ENCODE results near the gene TP53INP2.
"Not testable (repeated sequence)": the region's sequence is repeated elsewhere in the genome, so short reads cannot be mapped to it uniquely, and the experiment has no call there.

TP53INP2 gene

DNA sequence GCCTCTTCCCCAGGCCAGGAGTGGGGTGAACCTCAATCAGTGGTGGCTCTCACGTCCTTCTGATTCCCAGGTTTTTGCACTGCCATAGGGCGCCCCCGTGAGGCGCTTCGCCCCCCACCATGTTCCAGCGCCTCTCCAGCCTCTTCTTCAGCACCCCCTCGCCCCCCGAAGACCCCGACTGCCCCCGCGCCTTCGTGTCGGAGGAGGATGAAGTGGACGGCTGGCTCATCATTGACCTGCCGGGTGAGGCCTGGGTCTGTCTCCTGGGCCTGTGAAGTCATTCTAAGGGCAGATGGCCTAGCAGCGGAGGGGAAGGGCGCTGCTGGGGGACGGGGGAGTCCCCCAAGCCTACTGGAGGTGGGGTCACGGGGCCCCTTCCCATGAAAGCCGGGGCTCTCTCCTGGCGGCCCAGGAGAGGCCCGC lies 4.5 kb downstream of the TP53INP2 start:
- H3K9me3 Mint-ChIP-seq, result no peaks in the 10 kb centered on the region
- peaks cover 28% of the 10 kb centered on the region for H3K4me1 Mint-ChIP-seq
- no peaks in the 10 kb centered on the region for H3K27me3 Mint-ChIP-seq
- no peak for ATAC-seq (replicated peaks; ENCODE audit: extremely low read depth, poor library complexity, severe bottlenecking)
- H3K4me3 Mint-ChIP-seq, result peak overlapping the region; percentile 83
- H3K27ac Mint-ChIP-seq (ENCODE audit: low read depth), result peak overlapping the region; percentile 87
- DNase-seq (ENCODE audit: low spot score in 2 of 2), result peak in 1 of 2 donors; percentile 41
- H3K36me3 Mint-ChIP-seq (ENCODE audit: insufficient read depth), result peaks cover 59% of the 10 kb centered on the region

DNA sequence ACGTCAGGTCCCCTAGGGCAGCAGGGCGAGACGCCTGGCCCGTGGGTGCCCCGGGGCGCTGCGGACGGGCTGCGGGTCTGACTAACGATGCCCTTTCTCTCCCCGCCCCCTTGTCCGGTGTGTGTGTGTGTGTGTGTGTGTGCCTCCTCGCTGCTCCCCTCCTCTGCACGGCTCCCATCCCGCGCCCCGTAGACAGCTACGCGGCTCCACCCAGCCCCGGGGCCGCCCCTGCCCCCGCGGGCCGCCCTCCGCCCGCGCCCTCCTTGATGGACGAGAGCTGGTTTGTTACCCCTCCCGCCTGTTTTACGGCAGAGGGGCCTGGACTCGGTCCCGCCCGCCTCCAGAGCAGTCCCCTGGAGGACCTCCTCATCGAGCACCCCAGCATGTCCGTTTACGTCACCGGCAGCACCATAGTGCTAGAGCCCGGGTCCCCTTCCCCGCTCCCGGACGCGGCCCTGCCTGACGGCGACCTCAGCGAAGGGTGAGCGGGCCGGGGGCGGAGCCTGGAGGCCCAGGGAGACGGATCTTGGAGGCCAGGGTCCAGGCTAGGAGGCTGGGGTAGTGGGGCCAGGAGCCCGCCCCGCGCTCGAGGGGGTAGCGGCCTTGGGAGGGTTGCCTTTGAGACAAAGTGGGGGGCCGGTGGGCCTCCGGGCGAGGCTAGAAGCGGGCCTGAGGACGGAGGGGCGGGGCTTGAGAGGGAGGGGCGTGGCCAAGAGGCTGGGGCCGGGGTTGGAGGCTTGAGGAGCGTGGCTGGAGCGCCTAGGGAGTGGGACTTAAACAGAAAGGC lies 5.1 kb downstream of the TP53INP2 start:
- peak overlapping the region; percentile 87 for H3K27ac Mint-ChIP-seq (ENCODE audit: low read depth)
- H3K27me3 Mint-ChIP-seq, result no peaks in the 10 kb centered on the region
- ATAC-seq (replicated peaks; ENCODE audit: extremely low read depth, poor library complexity, severe bottlenecking) (peak; percentile 57), DNase-seq (ENCODE audit: low spot score in 2 of 2) (peak; percentile 78 to 80)
- peaks cover 58% of the 10 kb centered on the region for H3K36me3 Mint-ChIP-seq (ENCODE audit: insufficient read depth)
- H3K4me1 Mint-ChIP-seq, result peaks cover 24% of the 10 kb centered on the region
- H3K9me3 Mint-ChIP-seq, result no peaks in the 10 kb centered on the region
- peak overlapping the region; percentile 83 for H3K4me3 Mint-ChIP-seq

DNA sequence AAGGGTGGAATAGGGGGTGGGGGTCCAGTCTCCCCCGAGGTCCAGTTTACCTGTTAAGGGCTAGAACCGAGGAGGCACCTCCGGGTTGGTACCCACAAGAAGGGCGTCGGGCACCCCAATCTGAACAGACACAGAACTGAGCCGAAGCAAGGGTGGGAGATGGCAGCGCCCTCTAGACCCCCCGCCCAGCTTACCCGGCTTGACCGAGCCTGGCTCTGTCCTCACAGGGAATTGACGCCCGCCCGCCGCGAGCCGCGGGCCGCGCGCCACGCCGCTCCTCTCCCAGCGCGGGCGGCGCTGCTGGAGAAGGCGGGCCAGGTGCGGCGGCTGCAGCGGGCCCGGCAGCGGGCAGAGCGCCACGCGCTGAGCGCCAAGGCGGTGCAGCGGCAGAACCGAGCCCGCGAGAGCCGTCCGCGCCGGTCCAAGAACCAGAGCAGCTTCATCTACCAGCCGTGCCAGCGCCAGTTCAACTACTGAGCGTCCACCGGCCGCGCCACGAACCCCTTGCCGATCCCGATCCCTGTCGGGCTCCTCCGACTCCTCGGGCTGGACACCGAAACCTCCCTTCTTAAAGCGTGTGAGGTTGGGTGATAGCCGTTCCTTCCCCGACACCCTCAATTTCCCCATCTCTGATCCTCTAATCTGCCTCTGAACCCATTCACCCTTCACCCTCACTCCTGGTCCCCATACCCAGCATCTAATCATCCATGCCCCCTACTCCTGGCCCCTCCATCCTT lies 5.9 kb downstream of the TP53INP2 start:
- H3K4me3 Mint-ChIP-seq, result peak overlapping the region; percentile 83
- peaks cover 51% of the 10 kb centered on the region for H3K36me3 Mint-ChIP-seq (ENCODE audit: insufficient read depth)
- no peaks in the 10 kb centered on the region for H3K9me3 Mint-ChIP-seq
- peaks cover 18% of the 10 kb centered on the region for H3K4me1 Mint-ChIP-seq
- DNase-seq (ENCODE audit: low spot score in 2 of 2), result no peak
- peak; percentile 33 for ATAC-seq (replicated peaks; ENCODE audit: extremely low read depth, poor library complexity, severe bottlenecking)
- no peaks in the 10 kb centered on the region for H3K27me3 Mint-ChIP-seq
- H3K27ac Mint-ChIP-seq (ENCODE audit: low read depth), result peak overlapping the region; percentile 87

DNA sequence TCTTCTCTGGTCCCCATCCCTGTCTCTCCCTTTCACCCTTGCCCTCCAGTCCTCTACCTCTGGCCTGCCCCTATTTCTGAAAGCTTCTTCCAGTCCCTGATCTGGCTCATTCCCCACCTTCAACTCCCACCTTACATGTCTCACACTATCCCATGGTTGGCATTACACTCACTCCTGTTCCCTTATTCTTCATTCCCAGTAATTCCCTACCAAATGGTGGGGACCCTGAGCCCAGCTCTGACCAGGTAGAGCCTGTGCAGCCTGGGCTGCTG lies 6.4 kb downstream of the TP53INP2 start:
- Mint-ChIP-seq H3K27ac (ENCODE audit: low read depth) (peak overlapping the region; percentile 87), H3K36me3 (ENCODE audit: insufficient read depth) (peaks cover 51% of the 10 kb centered on the region), H3K9me3 (no peaks in the 10 kb centered on the region)

DNA sequence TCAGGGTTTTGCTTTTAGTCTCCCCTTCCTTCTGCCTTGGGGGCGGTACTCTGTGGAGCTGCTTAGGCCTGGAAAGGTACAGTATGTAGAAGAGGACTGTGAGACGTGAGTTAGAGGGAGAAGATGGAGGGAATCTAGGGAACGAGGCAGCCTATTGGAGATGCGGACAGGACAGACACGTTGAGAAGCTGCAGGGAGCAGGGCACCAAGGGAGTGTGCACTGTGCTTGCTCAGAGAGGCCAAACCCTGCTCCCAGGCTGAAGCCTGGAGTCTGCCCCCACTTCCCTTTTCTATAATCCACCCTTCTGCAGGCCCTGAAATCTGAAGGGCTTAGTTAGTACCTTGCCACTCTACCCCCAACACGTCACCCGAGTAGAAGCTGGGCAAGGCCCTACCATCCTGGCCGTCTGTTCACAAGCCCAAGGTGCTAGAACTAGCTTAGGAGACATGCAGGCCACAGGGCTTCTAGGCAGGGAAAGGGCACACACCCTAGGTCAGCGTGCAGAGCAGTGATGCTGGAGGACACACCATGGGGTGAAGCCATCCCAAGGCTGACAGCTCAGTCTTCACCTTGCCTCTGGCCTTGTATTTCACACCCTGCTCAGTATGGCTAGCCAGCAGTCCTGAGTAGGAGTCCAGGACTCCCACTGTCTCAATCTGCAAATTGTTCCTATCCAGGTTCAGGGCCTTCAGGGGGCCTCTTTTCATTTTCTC lies 6.9 kb downstream of the TP53INP2 start:
- no peak for DNase-seq (ENCODE audit: low spot score in 2 of 2)
- peak overlapping the region; percentile 87 for H3K27ac Mint-ChIP-seq (ENCODE audit: low read depth)

More for the DNA sequence above, 6.4 kb downstream of the TP53INP2 start:
- Mint-ChIP-seq H3K27me3 (no peaks in the 10 kb centered on the region), H3K4me1 (peaks cover 18% of the 10 kb centered on the region), H3K4me3 (peak overlapping the region; percentile 83)
- ATAC-seq (replicated peaks; ENCODE audit: extremely low read depth, poor library complexity, severe bottlenecking) (no peak), DNase-seq (ENCODE audit: low spot score in 2 of 2) (no peak)

DNA sequence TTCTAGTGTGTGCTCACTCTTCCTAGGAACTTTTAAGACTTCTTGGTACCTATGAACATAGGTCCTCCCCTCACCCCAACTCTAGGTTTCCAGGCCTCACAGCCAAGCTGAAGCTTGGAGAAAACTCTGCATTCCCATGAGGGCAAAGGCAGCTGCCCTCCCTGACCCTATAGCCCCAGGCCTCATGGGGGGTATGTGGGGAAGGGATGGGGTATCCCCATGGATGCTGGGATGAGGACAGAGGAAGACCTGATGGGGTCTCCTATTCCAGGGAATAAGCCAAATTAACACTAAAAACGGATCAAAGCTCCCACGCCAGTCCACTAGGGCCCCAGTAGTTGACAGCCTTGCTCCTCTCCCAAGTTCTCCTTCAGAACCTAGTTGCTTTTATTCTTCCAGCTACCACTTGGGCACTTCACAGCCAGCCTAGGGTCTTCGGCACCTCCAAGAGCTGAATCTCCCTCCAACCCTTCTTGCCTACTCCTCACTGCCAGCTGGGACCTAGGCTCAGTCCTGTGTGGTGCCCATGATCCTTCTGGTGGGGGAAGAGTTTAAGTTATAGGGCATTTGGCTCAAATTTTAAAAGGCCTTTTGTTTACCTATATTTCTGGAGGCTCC lies 7.8 kb downstream of the TP53INP2 start:
- Mint-ChIP-seq H3K36me3 (ENCODE audit: insufficient read depth) (peaks cover 50% of the 10 kb centered on the region), H3K27ac (ENCODE audit: low read depth) (peak overlapping the region; percentile 49)

More for the DNA sequence above, 6.9 kb downstream of the TP53INP2 start:
- peaks cover 18% of the 10 kb centered on the region for H3K4me1 Mint-ChIP-seq
- ATAC-seq (replicated peaks; ENCODE audit: extremely low read depth, poor library complexity, severe bottlenecking), result no peak
- peak overlapping the region; percentile 83 for H3K4me3 Mint-ChIP-seq
- no peaks in the 10 kb centered on the region for H3K27me3 Mint-ChIP-seq
- peaks cover 48% of the 10 kb centered on the region for H3K36me3 Mint-ChIP-seq (ENCODE audit: insufficient read depth)
- H3K9me3 Mint-ChIP-seq, result no peaks in the 10 kb centered on the region

DNA sequence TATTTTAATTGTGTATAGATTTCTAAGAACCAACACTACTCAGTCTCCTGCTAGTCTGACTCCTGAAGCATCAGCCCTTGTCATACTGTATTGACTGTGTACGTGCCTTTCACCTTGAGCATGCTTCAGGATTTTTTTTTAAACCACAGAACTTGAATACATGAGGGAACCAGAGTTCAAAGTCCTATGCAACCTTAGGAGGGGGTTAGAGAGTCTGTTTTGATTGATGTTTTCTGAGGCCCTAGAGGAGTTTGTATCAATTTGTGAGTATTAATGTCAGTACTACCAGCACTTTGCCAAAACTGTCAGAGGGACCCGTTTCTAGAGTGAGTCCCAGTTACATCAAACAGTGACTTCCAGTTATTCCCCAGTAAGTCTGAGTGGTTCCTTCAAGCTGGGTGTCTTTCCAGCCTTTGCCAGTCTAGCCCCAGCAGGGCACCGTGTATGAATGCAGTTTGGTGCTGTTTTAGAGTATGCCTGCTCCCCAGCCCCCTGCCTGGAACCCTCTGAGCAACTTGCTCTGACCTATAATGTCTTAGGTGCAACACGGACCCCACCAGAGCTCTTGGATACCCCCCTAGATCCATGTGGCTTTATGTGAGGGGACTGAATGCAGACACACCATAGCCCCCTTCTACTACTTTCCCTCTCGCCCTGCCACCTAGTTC lies 8.5 kb downstream of the TP53INP2 start:
- H3K9me3 Mint-ChIP-seq, result no peaks in the 10 kb centered on the region
- peak overlapping the region; percentile 49 for H3K27ac Mint-ChIP-seq (ENCODE audit: low read depth)
- no peak for DNase-seq (ENCODE audit: low spot score in 2 of 2)
- no peaks in the 10 kb centered on the region for H3K27me3 Mint-ChIP-seq
- peaks cover 50% of the 10 kb centered on the region for H3K36me3 Mint-ChIP-seq (ENCODE audit: insufficient read depth)
- H3K4me1 Mint-ChIP-seq, result peaks cover 18% of the 10 kb centered on the region
- ATAC-seq (replicated peaks; ENCODE audit: extremely low read depth, poor library complexity, severe bottlenecking), result no peak
- H3K4me3 Mint-ChIP-seq, result no peak overlapping the region

More for the DNA sequence above, 7.8 kb downstream of the TP53INP2 start:
- no peak for DNase-seq (ENCODE audit: low spot score in 2 of 2)
- no peaks in the 10 kb centered on the region for H3K27me3 Mint-ChIP-seq
- H3K9me3 Mint-ChIP-seq, result no peaks in the 10 kb centered on the region
- peaks cover 18% of the 10 kb centered on the region for H3K4me1 Mint-ChIP-seq
- H3K4me3 Mint-ChIP-seq, result peak overlapping the region; percentile 63
- no peak for ATAC-seq (replicated peaks; ENCODE audit: extremely low read depth, poor library complexity, severe bottlenecking)

DNA sequence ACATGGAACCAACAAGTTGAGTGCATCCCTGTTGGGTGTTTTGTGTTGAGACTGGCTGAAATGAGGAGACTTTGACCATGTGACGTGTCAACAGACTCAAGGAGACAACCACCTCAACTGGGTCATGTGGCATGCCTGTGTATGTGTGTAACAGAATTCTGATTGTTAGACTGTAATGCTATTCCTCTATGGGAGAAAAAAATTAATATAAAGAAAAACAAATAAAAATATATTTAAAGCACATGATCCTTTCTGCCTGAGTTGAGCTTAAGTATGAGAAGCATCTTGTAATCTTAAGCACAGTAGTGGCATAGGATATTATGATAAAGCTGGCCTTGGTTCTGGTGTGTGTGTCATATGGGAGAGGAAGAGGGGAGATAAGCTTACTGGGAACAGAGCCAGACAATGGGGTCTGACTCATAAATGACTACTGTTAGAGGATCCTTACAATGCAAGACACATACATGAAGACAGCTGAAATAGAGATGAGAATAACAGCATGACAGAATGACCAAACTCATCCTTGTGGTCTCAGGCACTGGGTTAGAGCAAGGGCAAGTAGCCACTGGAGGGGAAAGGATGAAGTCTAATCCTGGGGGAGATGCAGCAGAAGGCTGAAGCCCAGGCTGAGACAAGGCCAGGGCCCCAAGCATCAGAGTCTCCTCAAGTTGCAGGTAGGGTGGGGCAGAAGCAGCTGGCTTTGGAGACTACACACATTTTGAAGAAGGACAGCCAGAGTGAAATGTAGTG lies 9.2 kb downstream of the TP53INP2 start:
- no peaks in the 10 kb centered on the region for H3K9me3 Mint-ChIP-seq
- no peak for DNase-seq (ENCODE audit: low spot score in 2 of 2)
- peaks cover 47% of the 10 kb centered on the region for H3K36me3 Mint-ChIP-seq (ENCODE audit: insufficient read depth)
- no peaks in the 10 kb centered on the region for H3K27me3 Mint-ChIP-seq
- no peak for ATAC-seq (replicated peaks; ENCODE audit: extremely low read depth, poor library complexity, severe bottlenecking)
- H3K4me3 Mint-ChIP-seq, result no peak overlapping the region
- peaks cover 16% of the 10 kb centered on the region for H3K4me1 Mint-ChIP-seq
- H3K27ac Mint-ChIP-seq (ENCODE audit: low read depth), result no peak overlapping the region

DNA sequence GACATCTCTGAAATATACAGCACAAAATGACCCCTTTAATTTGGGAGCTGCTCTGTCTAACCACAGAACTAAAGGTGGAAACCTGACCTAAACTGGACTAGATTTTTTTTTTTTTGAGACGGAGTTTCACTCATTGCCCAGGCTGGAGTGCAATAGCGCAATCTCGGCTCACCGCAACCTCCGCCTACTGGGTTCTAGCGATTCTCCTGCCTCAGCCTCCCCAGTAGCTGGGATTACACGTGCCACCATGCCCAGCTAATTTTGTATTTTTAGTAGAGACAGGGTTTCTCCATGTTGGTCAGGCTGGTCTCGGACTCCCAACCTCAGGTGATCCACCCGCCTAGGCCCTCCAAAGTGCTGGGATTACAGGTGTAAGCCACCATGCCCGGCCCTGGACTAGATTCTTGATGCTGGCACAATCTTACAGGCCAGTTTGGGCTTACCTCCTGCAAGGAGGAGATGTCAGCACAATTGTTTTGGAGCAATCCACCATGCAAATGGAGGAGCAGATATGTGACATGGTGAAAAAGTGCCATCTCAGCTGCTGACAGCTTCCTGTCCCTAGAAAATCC lies 9.9 kb downstream of the TP53INP2 start:
- not testable (repeated sequence) for H3K4me1 Mint-ChIP-seq; H3K4me3 Mint-ChIP-seq; H3K9me3 Mint-ChIP-seq; ATAC-seq (replicated peaks; ENCODE audit: extremely low read depth, poor library complexity, severe bottlenecking); H3K27ac Mint-ChIP-seq (ENCODE audit: low read depth); DNase-seq (ENCODE audit: low spot score in 2 of 2); H3K27me3 Mint-ChIP-seq
- peaks cover 42% of the 10 kb centered on the region for H3K36me3 Mint-ChIP-seq (ENCODE audit: insufficient read depth)

DNA sequence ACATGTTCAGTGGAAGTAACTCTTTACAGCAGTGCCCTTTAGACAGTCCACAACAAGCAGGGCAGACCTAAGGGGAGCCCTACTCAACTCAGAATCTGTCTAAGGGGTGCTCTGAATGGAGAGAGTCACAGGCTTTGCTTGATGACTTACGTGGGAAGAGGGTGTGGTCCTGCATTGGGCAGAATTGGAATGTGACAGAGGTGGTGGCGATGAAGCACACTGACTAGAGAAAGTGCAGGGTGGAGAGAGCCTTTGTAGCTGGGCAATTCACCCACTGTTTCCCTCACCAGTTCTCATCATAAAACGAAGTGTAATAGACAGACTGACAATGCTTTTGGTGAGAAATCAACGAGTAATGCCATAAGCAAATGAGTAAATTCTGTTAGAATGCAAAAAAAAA lies 11.2 kb downstream of the TP53INP2 start:
- Mint-ChIP-seq H3K27ac (ENCODE audit: low read depth) (no peak overlapping the region), H3K36me3 (ENCODE audit: insufficient read depth) (peaks cover 35% of the 10 kb centered on the region), H3K4me1 (peaks cover 7% of the 10 kb centered on the region), H3K9me3 (no peaks in the 10 kb centered on the region), H3K27me3 (no peaks in the 10 kb centered on the region), H3K4me3 (no peak overlapping the region)
- ATAC-seq (replicated peaks; ENCODE audit: extremely low read depth, poor library complexity, severe bottlenecking) (no peak), DNase-seq (ENCODE audit: low spot score in 2 of 2) (no peak)

DNA sequence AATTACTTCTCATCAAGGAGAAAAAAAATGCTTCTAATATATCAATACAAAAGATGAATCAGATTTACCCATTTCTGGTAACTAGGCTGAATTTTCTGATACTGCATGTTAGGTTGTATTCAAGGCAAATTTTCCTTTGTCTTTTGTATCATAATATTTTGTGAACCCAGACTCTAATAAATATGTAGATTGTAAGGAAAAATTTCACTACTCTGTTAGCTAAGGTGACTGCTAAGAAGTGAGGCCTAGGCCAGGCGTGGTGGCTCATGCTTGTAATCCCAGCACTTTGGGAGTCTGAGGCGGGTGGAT lies 12.7 kb downstream of the TP53INP2 start:
- no peaks in the 10 kb centered on the region for H3K27me3 Mint-ChIP-seq
- DNase-seq (ENCODE audit: low spot score in 2 of 2) (no peak), ATAC-seq (replicated peaks; ENCODE audit: extremely low read depth, poor library complexity, severe bottlenecking) (no peak)
- no peaks in the 10 kb centered on the region for H3K9me3 Mint-ChIP-seq
- no peak overlapping the region for H3K4me3 Mint-ChIP-seq
- H3K36me3 Mint-ChIP-seq (ENCODE audit: insufficient read depth), result peaks cover 29% of the 10 kb centered on the region
- H3K27ac Mint-ChIP-seq (ENCODE audit: low read depth), result no peak overlapping the region
- H3K4me1 Mint-ChIP-seq, result peaks cover 8% of the 10 kb centered on the region

All from central memory CD8-positive, alpha-beta T cell (primary cell).